ENCODE measurements around the gene ZFP28. TPM values are rescaled to one million over a fixed set of nuclear protein-coding genes. Genes with fewer than 3 reads are reported as not detected.

ZFP28 gene
- total and polyA plus RNA-seq, 2 of the 8 experiments (the other 6 are each of a cell fraction or from before 2014, with no cell fraction given), result 1.6 to 4.5 TPM

DNA sequence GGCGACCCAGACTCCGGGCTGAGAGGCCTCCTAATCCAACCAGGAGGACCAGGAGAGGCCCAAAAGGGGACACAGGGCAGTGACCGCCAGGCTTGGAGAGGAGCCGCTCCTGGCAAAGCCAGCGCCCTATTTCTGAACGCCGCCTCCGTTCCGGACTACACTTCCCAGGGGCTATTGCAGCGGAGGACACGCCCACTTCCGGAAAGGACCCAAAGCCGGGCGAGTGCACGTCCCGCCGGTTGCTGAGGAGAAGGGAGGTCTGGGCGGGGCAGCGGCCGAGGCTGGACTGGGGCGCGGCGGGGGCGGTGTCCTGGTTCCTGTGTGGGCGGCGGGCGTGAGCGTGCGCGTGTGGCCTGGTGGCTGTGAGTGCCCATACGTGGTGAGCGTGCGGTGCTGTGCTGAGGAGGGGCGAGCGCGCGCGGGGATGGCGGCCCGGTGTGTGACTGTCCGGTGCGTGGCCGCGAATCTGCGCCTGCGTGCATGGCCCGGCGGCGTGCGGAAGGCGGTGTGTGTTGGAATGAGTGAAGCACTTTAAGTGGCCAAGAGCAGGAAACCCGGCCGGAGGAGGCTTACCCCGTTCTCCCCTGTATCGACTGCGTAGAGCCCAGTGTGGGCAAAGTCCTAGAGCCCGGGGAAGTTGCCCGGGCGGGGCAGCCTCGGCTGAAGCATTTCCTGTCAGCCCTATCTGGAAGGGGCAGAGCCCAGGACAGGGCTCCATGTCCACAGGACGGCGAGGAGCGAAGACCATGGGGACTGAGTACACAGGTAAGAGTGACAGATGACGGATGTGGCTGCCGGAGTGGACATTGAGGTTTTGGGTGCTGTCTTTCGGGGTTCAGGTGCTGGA lies 28.7 kb downstream of the ZFP28 start, which contains the start of gene ZNF470:
Gene ZNF470, plus strand, starts transcription at position 195 of the 847 bp plus-strand sequence. CDS start 2,844 bp downstream, outside the sequence.
- Histone ChIP-seq H3K4ac (replicated peaks; ENCODE audit: insufficient read length, low read depth, low read length) (no peak within 1 kb of the TSS), H3K27me3 (replicated peaks in 1 of 4; ENCODE audit: control insufficient read depth in 3 of 4, extremely low read depth in 1 of 4, insufficient read depth in 3 of 4, low read length in 3 of 4) (no peaks in the 10 kb centered on the region), H2AK5ac (ENCODE audit: low read depth, low read length) (no peak within 1 kb of the TSS), H2AFZ (ENCODE audit: low read length) (peak within 1 kb of the TSS; percentile 99), H3K56ac (replicated peaks; ENCODE audit: insufficient read length, low read depth, low read length) (no peak within 1 kb of the TSS), H3K23ac (ENCODE audit: insufficient read length) (no peak within 1 kb of the TSS), H3K9ac (replicated peaks in 1 of 4; ENCODE audit: extremely low read depth in 1 of 4, low read depth in 3 of 4, low read length in 3 of 4) (peak within 1 kb of the TSS; percentile 1 to 73 (median 40); a peak in 5 of 7 replicates), H4K5ac (ENCODE audit: insufficient read length, low read depth, low read length) (peak within 1 kb of the TSS; percentile 72), H2BK20ac (ENCODE audit: low read length) (no peak within 1 kb of the TSS), H2BK5ac (ENCODE audit: low read depth, low read length) (peak within 1 kb of the TSS; percentile 91; the same call in 1 of the 2 replicates), H3K9me3 (ENCODE audit: insufficient read depth in 2 of 2, low read depth in 1 of 2, low read length in 1 of 2) (peaks cover 33 to 40% of the 10 kb centered on the region in 2 experiments), H3K4me3 (ENCODE audit: extremely low read depth in 1 of 4, insufficient read depth in 2 of 4, low read depth in 3 of 4, low read length in 4 of 4) (peak within 1 kb of the TSS; percentile 55 to 98 (median 96)), H3K79me1 (ENCODE audit: low read depth, low read length) (no peaks in the 10 kb centered on the region), H4K20me1 (replicated peaks in 1 of 2; ENCODE audit: control insufficient read depth in 1 of 2, insufficient read depth in 2 of 2, low read length in 2 of 2) (no peaks in the 10 kb centered on the region), H2BK120ac (replicated peaks; ENCODE audit: low read depth, low read length) (no peak within 1 kb of the TSS), H3K4me2 (ENCODE audit: insufficient read depth in 1 of 2, low read depth in 2 of 2, low read length in 2 of 2) (peak within 1 kb of the TSS; percentile 62 to 93), H4K91ac (replicated peaks; ENCODE audit: insufficient read length, low read length) (peak within 1 kb of the TSS; percentile 98), H3K79me2 (ENCODE audit: control insufficient read depth in 1 of 2, insufficient read depth in 2 of 2, low read length in 2 of 2) (no peaks in the 10 kb centered on the region), H3K23me2 (ENCODE audit: low read depth, low read length) (peaks cover 6% of the 10 kb centered on the region; the same call in 1 of the 2 replicates), H4K8ac (ENCODE audit: extremely low read depth, insufficient read depth, low read length) (peak within 1 kb of the TSS; percentile 31; the same call in 1 of the 2 replicates), H3K18ac (ENCODE audit: extremely low read depth, low read length) (peak within 1 kb of the TSS; percentile 78), H3K14ac (ENCODE audit: insufficient read length) (no peak within 1 kb of the TSS), H3K36me3 (ENCODE audit: control insufficient read depth in 2 of 4, insufficient read depth in 4 of 4, low read length in 3 of 4) (peaks cover 2 to 37% (median 17%) of the 10 kb centered on the region in 4 experiments; a peak in 7 of 8 replicates), H2BK12ac (ENCODE audit: low read depth, low read length) (peak within 1 kb of the TSS; percentile 27; the same call in 1 of the 2 replicates), H3K27ac (ENCODE audit: low read depth, low read length) (no peak within 1 kb of the TSS), H2BK15ac (ENCODE audit: low read length) (no peak within 1 kb of the TSS), H3K4me1 (replicated peaks in 1 of 4; ENCODE audit: control insufficient read depth in 3 of 4, insufficient read depth in 4 of 4, low read length in 3 of 4) (no peaks in the 10 kb centered on the region; a peak in 1 of 7 replicates)
- WGBS, 2 experiments (ENCODE audit: extremely low coverage in 1 of 2, insufficient coverage in 1 of 2, insufficient read length in 1 of 2, insufficient replicate concordance in 2 of 2, low coverage in 1 of 2, low lambda C conversion rate in 2 of 2, missing lambda C conversion rate in 1 of 2), result 6% methylated on average over 59 of the region's 66 CpGs; no CpG with 5 or more reads in 1 of the 2 experiments
- ChIA-PET POLR2A (ENCODE audit: partially characterized antibody) (interaction anchor here (0.8 kb wide), 1 partner anchor 14 kb away, joined by 3 read pairs; no protein-coding TSS in a partner anchor), CTCF (ENCODE audit: partially characterized antibody) (interaction anchor here (0.6 to 1.0 kb wide), 2 partner anchors 19 to 274 kb away, joined by 3 read pairs; no protein-coding TSS in a partner anchor)
- FAIRE-seq (no peak), DNase-seq (ENCODE audit: low read depth in 1 of 2, low spot score in 2 of 2) (peak; percentile 44 to 94)
- TF ChIP-seq GABPA (IDR thresholded peaks at IDR 0.05; ENCODE audit: borderline replicate concordance, insufficient read depth, low read length), result peak; percentile 84; the same call in 1 of the 2 replicates
- TF ChIP-seq GTF2F1 (IDR thresholded peaks at IDR 0.05; ENCODE audit: borderline replicate concordance, low read depth, low read length), result no peak
- no peak for TF ChIP-seq CBX8 (IDR thresholded peaks at IDR 0.05; ENCODE audit: borderline replicate concordance, low read depth, low read length)
- no peak for TF ChIP-seq ZNF274 (IDR thresholded peaks at IDR 0.05; ENCODE audit: borderline replicate concordance, extremely low read depth, low read length)
- TF ChIP-seq CTBP2 (IDR thresholded peaks at IDR 0.05; ENCODE audit: borderline replicate concordance, insufficient read depth, insufficient read length, low read length), result no peak
- peak; percentile 86; the same call in 1 of the 2 replicates for TF ChIP-seq EGR1 (IDR thresholded peaks at IDR 0.05; ENCODE audit: borderline replicate concordance, low read depth, low read length)
- TF ChIP-seq RAD21 (IDR thresholded peaks at IDR 0.05 in 1 of 2, conservative IDR thresholded peaks at IDR 0.05 in 1 of 2; ENCODE audit: low read depth in 2 of 2, low read length in 2 of 2), result no peak
- TF ChIP-seq MAFK (IDR thresholded peaks at IDR 0.05; ENCODE audit: low read depth, low read length), result no peak
- TF ChIP-seq CHD1 (IDR thresholded peaks at IDR 0.05; ENCODE audit: low read depth, low read length), result no peak
- peak; percentile 71 for TF ChIP-seq ASH2L (IDR thresholded peaks at IDR 0.05; ENCODE audit: low read length)
- no peak for TF ChIP-seq NRF1 (IDR thresholded peaks at IDR 0.05; ENCODE audit: low read depth, low read length)
